Fibroblast of mammary gland (primary cell): ENCODE results near the gene MALT1.
A peak's percentile ranks its signal among the peaks of the same experiment; 100 is the strongest.

Experiments used
- DNase-seq: peaks from one replicate; pipeline ENCODE4 v3.0.0-alpha.2; 2010; ENCODE audit warnings: low read depth
- H3K4me3 ChIP-seq: 2 replicates; pipeline ENCODE4 v1.5.1; 2011; ENCODE audit warnings: low read depth, mild to moderate bottlenecking, low read length, moderate library complexity; ENCODE audit not compliant: control insufficient read depth
- CTCF ChIP-seq: conservative IDR thresholded peaks from 2 replicates; pipeline ENCODE4 v1.5.1; 2011; ENCODE audit warnings: low read depth, low read length, inconsistent platforms; ENCODE audit not compliant: control insufficient read depth, insufficient read depth

MALT1 gene

GRCh38 chr18:58671632-58672564 is 633 bp downstream of the MALT1 start:
- H3K4me3 ChIP-seq, result peak overlapping the region; percentile 72
- peak; percentile 53 for DNase-seq
- no peak for TF ChIP-seq CTCF

- no peak for DNase-seq
- no peak overlapping the region for H3K4me3 ChIP-seq
- TF ChIP-seq CTCF, result no peak
These were observed 2.9 kb downstream of the MALT1 start for GRCh38 chr18:58674159-58674558.

- DNase-seq, result no peak
- no peak overlapping the region for H3K4me3 ChIP-seq
- no peak for TF ChIP-seq CTCF
These were observed 3.7 kb downstream of the MALT1 start for GRCh38 chr18:58674863-58675472.

- DNase-seq, result no peak
- H3K4me3 ChIP-seq, result no peak overlapping the region
- TF ChIP-seq CTCF, result no peak
These were observed 5.0 kb downstream of the MALT1 start for GRCh38 chr18:58676270-58676669.

GRCh38 chr18:58682429-58683069 is 11.3 kb downstream of the MALT1 start:
- TF ChIP-seq CTCF, result no peak
- peak; percentile 83 for DNase-seq

GRCh38 chr18:58687871-58688308 is 16.6 kb downstream of the MALT1 start:
- no peak overlapping the region for H3K4me3 ChIP-seq
- DNase-seq, result no peak
- no peak for TF ChIP-seq CTCF

More at GRCh38 chr18:58682429-58683069, 11.3 kb downstream of the MALT1 start:
- H3K4me3 ChIP-seq, result no peak overlapping the region
